ENCODE results near the gene EYA4.
A peak's percentile ranks its signal among the peaks of the same experiment; 100 is the strongest.

EYA4 gene

GRCh38 chr6:133254552-133255228, 13.5 kb downstream of the EYA4 start:
- H3K9me3 Mint-ChIP-seq, result no peaks in the 10 kb centered on the region
- H3K4me1 Mint-ChIP-seq, result peaks cover 9% of the 10 kb centered on the region
- no peak overlapping the region for H3K4me3 Mint-ChIP-seq
- no peaks in the 10 kb centered on the region for H3K36me3 Mint-ChIP-seq
- ATAC-seq, result peak; percentile 64
- H3K27ac Mint-ChIP-seq, result peak overlapping the region; percentile 35
- H3K27me3 Mint-ChIP-seq, result peaks cover 7% of the 10 kb centered on the region

DNA sequence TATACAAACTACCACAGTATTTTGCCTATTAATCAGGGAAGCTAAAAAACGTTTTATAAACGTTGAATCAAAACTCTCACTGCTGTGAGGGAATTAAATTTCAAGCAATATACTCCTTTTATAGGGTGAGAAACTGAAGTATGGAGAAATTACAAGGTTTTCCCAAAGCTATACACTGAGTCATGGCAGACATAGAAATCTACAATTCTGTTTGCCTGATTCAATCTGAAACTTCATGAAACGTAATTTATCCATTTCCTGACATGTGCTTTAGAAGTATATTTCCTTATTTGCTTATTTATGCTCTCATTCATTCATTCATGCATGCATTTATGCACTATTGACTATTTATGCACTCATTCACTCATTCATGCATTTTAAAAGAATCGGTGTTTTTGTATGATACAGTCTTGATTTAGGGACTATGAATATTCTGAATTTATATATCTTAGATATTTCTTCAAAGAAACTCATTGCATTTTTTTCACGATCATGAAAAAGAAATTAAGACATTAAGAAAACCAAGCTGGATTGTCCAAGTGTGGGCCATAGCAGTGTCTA, 16.5 kb downstream of the EYA4 start:
- Mint-ChIP-seq H3K36me3 (no peaks in the 10 kb centered on the region), H3K4me3 (no peak overlapping the region), H3K4me1 (peaks cover 9% of the 10 kb centered on the region), H3K9me3 (peaks cover 6% of the 10 kb centered on the region), H3K27ac (no peak overlapping the region), H3K27me3 (no peaks in the 10 kb centered on the region)
- no peak for ATAC-seq

GRCh38 chr6:133259561-133259960, 18.4 kb downstream of the EYA4 start:
- no peak overlapping the region for H3K27ac Mint-ChIP-seq
- no peaks in the 10 kb centered on the region for H3K36me3 Mint-ChIP-seq
- H3K4me3 Mint-ChIP-seq, result no peak overlapping the region
- H3K27me3 Mint-ChIP-seq, result no peaks in the 10 kb centered on the region
- H3K9me3 Mint-ChIP-seq, result peaks cover 6% of the 10 kb centered on the region
- ATAC-seq, result no peak
- peaks cover 3% of the 10 kb centered on the region for H3K4me1 Mint-ChIP-seq

DNA sequence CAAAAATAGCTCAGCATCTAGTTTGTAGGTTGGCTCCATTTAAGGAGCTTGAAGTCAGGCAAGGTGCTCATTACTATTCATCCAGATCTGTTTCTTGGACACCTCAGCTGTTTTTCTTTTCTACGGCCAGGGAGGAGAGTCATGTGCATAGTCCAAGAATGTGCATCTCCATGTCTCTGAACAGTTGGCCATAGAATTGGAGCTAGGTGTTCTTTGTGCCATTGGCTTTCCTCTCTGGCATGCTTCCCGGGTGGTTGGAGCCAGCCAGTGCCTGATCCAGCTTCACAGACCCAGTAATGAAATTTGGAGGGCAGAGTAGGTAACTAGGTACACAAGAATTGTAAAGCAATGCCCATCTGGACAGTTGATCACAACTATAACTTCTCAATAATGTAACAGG, 21.6 kb downstream of the EYA4 start:
- H3K27me3 Mint-ChIP-seq, result no peaks in the 10 kb centered on the region
- H3K4me1 Mint-ChIP-seq, result no peaks in the 10 kb centered on the region
- H3K9me3 Mint-ChIP-seq, result peaks cover 6% of the 10 kb centered on the region
- H3K27ac Mint-ChIP-seq, result no peak overlapping the region
- H3K36me3 Mint-ChIP-seq, result no peaks in the 10 kb centered on the region
- ATAC-seq, result no peak
- no peak overlapping the region for H3K4me3 Mint-ChIP-seq

GRCh38 chr6:133265066-133265465, 23.9 kb downstream of the EYA4 start:
- no peak for ATAC-seq
- no peak overlapping the region for H3K4me3 Mint-ChIP-seq
- H3K4me1 Mint-ChIP-seq, result no peaks in the 10 kb centered on the region
- peaks cover 6% of the 10 kb centered on the region for H3K9me3 Mint-ChIP-seq
- no peaks in the 10 kb centered on the region for H3K36me3 Mint-ChIP-seq
- no peak overlapping the region for H3K27ac Mint-ChIP-seq
- no peaks in the 10 kb centered on the region for H3K27me3 Mint-ChIP-seq

DNA sequence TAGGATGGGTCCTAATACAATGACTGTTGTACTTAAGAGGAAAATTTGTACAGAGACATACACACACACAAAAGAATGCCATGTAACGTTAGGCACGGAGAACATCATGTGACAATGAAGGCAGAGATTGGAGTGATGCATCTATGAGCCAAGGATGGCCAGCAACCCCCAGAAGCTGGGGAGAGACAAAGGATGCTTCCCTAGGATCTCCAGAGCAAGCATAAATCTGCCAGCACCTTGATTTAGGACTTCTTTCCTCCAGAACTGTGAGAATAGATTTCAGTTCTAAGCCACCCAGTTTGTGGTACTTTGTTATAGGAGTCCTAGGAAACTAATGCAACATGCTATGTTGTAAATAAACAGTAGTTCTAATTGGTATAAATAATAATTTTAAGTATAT, 25.0 kb downstream of the EYA4 start:
- no peak for ATAC-seq
- H3K27ac Mint-ChIP-seq, result no peak overlapping the region
- no peaks in the 10 kb centered on the region for H3K27me3 Mint-ChIP-seq
- H3K4me1 Mint-ChIP-seq, result no peaks in the 10 kb centered on the region
- H3K9me3 Mint-ChIP-seq, result peaks cover 2% of the 10 kb centered on the region
- H3K4me3 Mint-ChIP-seq, result no peak overlapping the region
- H3K36me3 Mint-ChIP-seq, result no peaks in the 10 kb centered on the region

GRCh38 chr6:133268621-133269020, 27.5 kb downstream of the EYA4 start:
- ATAC-seq, result no peak
- no peaks in the 10 kb centered on the region for H3K27me3 Mint-ChIP-seq
- H3K4me3 Mint-ChIP-seq, result no peak overlapping the region
- H3K9me3 Mint-ChIP-seq, result no peaks in the 10 kb centered on the region
- H3K4me1 Mint-ChIP-seq, result no peaks in the 10 kb centered on the region
- no peak overlapping the region for H3K27ac Mint-ChIP-seq
- H3K36me3 Mint-ChIP-seq, result no peaks in the 10 kb centered on the region

DNA sequence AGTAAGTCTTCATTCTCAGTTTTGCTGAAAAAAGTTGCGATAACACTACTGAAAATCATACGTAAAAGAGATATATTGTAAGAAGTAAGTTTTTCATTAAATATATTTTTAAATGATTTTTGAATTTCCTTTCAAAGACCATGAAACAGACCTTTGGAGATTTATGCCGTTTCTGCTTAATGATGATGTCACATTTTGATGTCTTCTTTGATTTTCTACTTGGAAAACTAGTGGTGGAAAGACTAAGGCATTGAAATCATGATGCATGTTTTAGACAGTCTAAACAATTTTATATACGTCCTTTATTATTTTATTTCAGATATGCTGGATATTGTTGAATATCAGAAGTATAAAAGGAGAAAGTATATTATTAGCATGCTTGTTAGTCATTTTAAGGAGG, 33.7 kb downstream of the EYA4 start:
- H3K9me3 Mint-ChIP-seq, result no peaks in the 10 kb centered on the region
- no peaks in the 10 kb centered on the region for H3K27me3 Mint-ChIP-seq
- H3K36me3 Mint-ChIP-seq, result no peaks in the 10 kb centered on the region
- H3K4me1 Mint-ChIP-seq, result no peaks in the 10 kb centered on the region
- no peak for ATAC-seq
- H3K27ac Mint-ChIP-seq, result no peak overlapping the region
- H3K4me3 Mint-ChIP-seq, result no peak overlapping the region

GRCh38 chr6:133275213-133275612, 34.1 kb downstream of the EYA4 start:
- H3K4me3 Mint-ChIP-seq, result no peak overlapping the region
- no peaks in the 10 kb centered on the region for H3K9me3 Mint-ChIP-seq
- H3K27me3 Mint-ChIP-seq, result no peaks in the 10 kb centered on the region
- H3K27ac Mint-ChIP-seq, result no peak overlapping the region
- no peaks in the 10 kb centered on the region for H3K4me1 Mint-ChIP-seq
- ATAC-seq, result no peak
- H3K36me3 Mint-ChIP-seq, result no peaks in the 10 kb centered on the region

GRCh38 chr6:133277228-133277899, 36.2 kb downstream of the EYA4 start:
- no peak overlapping the region for H3K27ac Mint-ChIP-seq
- no peak overlapping the region for H3K4me3 Mint-ChIP-seq
- H3K27me3 Mint-ChIP-seq, result no peaks in the 10 kb centered on the region
- no peak for ATAC-seq
- no peaks in the 10 kb centered on the region for H3K4me1 Mint-ChIP-seq
- H3K9me3 Mint-ChIP-seq, result no peaks in the 10 kb centered on the region
- no peaks in the 10 kb centered on the region for H3K36me3 Mint-ChIP-seq

- ATAC-seq, result no peak
- Mint-ChIP-seq H3K4me3 (no peak overlapping the region), H3K27ac (no peak overlapping the region), H3K27me3 (no peaks in the 10 kb centered on the region), H3K4me1 (no peaks in the 10 kb centered on the region), H3K9me3 (no peaks in the 10 kb centered on the region), H3K36me3 (no peaks in the 10 kb centered on the region)
These were observed 36.9 kb downstream of the EYA4 start for GRCh38 chr6:133277900-133278545.

DNA sequence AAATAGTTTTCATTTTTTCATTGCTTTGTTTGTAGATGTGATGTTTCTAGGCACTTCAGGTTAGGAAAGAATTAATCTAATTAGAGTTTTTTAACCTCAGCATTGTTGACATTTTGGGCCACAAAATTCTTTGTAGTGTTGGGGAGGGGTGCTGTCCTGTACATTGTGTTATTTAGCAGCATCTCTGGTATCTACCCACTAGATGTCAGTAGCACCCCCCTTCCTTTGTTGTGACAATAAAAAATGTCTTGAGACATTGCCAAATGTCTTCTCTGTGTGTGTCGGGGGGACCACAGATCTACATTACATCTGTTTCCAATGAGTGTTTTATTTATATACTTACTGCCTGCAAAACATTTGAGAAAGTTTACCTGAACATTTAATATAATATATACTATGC, 45.6 kb downstream of the EYA4 start:
- Mint-ChIP-seq H3K27me3 (peaks cover 11% of the 10 kb centered on the region), H3K27ac (no peak overlapping the region), H3K36me3 (no peaks in the 10 kb centered on the region), H3K4me3 (no peak overlapping the region), H3K4me1 (no peaks in the 10 kb centered on the region), H3K9me3 (no peaks in the 10 kb centered on the region)
- no peak for ATAC-seq

DNA sequence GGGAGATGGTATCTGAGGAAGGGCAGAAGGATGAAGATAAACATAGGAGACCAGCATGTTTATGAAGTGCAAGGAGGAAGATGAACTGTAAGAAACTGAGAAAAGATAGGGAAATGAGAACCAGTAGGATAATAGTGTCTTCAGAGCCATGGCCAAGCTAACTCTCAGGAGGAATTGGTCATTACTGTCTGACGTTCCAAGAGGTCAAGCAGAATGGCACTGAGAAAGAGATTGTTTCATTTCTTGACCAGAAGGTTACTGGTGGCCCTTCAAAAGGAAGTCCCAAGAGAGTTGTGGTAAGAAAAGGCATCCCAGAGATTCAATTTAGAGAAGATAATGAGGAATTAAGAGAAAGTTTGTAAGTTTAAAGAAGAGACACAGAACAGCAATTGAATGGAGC, 47.5 kb downstream of the EYA4 start:
- Mint-ChIP-seq H3K27ac (no peak overlapping the region), H3K4me3 (no peak overlapping the region), H3K4me1 (no peaks in the 10 kb centered on the region), H3K27me3 (peaks cover 11% of the 10 kb centered on the region), H3K9me3 (no peaks in the 10 kb centered on the region), H3K36me3 (no peaks in the 10 kb centered on the region)
- ATAC-seq, result no peak

DNA sequence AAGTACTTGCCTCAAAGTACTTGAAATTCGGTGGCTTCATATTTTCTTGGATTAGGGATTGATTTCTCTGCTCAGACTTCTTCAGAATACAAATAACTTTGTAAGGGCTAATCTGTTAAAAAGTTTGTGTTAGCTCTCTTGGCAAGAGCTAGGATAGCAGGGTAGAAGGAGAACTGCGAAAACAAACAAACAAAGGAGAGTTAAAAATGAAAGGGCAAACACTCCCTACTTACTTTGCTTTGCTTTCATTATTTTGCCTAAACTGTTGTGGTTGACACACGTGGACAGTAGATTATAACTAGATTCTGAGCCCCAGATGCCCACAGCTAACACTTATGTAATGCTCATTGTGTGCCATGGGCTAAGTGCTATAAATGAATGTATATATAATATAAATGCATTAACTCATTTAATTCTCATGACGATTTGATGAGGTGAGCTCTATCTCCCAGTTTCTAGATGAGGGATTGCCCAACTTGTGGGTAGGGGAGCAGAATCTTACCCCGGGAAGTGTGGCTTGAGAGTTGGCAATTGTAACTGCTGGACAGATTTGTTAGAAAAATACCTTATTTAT, 48.7 kb downstream of the EYA4 start:
- Mint-ChIP-seq H3K4me1 (no peaks in the 10 kb centered on the region), H3K27me3 (peaks cover 8% of the 10 kb centered on the region), H3K36me3 (no peaks in the 10 kb centered on the region), H3K4me3 (no peak overlapping the region), H3K9me3 (no peaks in the 10 kb centered on the region), H3K27ac (no peak overlapping the region)
- ATAC-seq, result no peak

- Mint-ChIP-seq H3K4me1 (no peaks in the 10 kb centered on the region), H3K36me3 (no peaks in the 10 kb centered on the region), H3K27ac (no peak overlapping the region), H3K27me3 (no peaks in the 10 kb centered on the region), H3K4me3 (no peak overlapping the region), H3K9me3 (no peaks in the 10 kb centered on the region)
- ATAC-seq, result no peak
These were observed 49.8 kb downstream of the EYA4 start for GRCh38 chr6:133290930-133291329.
